NOMO-1 (cell line): ENCODE results near the gene TNF.

ENCODE experiments used
- DNase-seq, 2 experiments: peaks; one replicate each; lab custom pipeline; 2025; ENCODE audit not compliant: unreplicated experiment in 2 of 2; lab: John Stamatoyannopoulos, UW

Gene TNF

DNA sequence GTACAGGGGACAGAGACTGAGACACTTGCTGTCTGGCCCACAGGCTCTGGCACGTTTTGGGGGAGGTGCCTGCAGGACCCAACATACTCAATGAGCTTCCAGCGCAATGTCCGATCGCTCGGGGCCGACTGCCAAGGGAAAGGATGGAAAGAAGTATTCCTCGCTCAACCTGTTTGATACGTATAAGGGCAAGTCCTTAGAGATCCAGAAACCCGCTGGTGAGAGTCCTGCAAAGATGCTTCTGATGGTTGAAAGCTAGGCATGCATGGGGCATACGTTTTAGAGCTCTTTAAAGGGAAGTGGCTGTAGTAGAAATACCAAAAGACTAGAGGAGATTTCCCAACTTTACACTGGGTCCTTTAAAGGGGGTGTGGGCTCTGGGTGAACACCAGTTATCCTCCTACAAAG lies 47.3 kb downstream of the TNF start:
- DNase-seq: peak; percentile 18 to 51

DNA sequence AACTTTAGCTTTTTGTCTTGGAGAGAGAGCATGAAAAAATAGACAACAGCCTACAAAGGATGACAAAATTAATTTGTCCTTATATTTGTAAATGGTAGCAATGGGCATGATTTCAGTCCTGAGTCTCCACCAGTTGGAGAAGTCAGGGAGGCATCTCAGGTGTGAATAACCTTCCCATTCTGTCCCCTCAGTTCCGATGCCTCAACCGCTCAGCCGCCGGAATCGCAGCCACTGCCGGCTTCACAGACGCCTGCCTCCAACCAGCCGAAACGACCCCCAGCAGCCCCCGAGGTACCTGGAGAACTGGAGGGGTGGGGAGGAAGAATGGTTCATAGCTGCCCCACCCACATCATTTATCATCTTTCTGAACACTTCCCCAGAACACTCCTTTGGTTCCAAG lies 48.7 kb downstream of the TNF start:
- no peak for DNase-seq

DNA sequence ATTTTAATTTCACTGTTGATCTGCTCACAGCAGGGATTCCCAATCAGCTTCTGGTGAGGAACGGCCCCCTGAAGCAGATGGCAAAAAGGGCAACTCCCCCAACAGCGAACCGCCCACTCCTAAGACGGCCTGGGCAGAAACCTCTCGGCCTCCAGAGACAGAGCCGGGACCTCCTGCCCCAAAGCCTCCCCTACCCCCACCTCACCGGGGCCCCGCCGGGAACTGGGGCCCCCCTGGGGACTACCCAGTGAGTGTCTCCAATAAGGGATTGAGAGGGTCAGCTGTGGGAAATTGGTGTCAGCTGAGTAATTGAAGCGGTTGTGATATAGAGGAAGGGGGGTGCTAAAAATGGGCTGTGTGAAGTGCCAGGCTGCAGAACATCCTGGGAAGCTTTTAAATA lies 51.6 kb downstream of the TNF start:
- DNase-seq: no peak

DNA sequence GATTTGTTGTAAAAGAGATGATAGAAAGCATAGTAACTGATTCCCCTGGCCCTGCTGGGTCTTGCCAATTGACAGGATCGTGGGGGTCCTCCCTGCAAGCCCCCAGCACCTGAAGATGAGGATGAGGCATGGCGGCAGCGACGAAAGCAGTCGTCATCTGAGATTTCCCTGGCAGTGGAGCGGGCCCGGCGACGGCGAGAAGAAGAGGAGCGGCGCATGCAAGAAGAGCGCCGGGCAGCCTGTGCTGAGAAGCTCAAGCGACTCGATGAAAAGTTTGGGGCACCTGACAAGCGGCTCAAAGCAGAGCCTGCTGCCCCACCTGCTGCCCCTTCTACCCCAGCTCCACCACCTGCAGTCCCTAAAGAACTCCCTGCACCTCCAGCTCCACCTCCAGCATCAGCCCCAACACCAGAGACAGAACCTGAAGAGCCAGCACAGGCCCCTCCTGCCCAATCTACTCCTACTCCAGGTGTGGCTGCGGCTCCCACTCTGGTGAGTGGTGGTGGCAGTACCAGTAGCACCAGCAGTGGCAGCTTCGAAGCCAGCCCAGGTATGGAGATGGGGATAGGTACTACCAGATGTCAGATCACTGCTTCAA lies 52.4 kb downstream of the TNF start:
- DNase-seq: no peak
